GM03348 (cell line): Measurements from ENCODE around the gene ATP11C.
"Not testable (repeated sequence)": the region's sequence is repeated elsewhere in the genome, so short reads cannot be mapped to it uniquely, and the experiment has no call there.

Experiments
- DNase-seq: peaks from one replicate; pipeline ENCODE4 v3.0.0; 2012; ENCODE audit warnings: low spot score

Gene ATP11C

GRCh38 chrX:139924069-139924695 lies 8.7 kb downstream of the ATP11C start:
- no peak for DNase-seq

- not testable (repeated sequence) for DNase-seq
Measured at GRCh38 chrX:139921142-139921541, 11.7 kb downstream of the ATP11C start.

GRCh38 chrX:139920316-139920715 lies 12.5 kb downstream of the ATP11C start:
- DNase-seq = no peak

GRCh38 chrX:139914421-139914820 lies 18.4 kb downstream of the ATP11C start:
- DNase-seq = no peak

GRCh38 chrX:139909712-139910111 lies 23.1 kb downstream of the ATP11C start:
- DNase-seq = no peak

GRCh38 chrX:139907078-139907477 lies 25.8 kb downstream of the ATP11C start:
- DNase-seq = no peak

GRCh38 chrX:139905743-139906142 lies 27.1 kb downstream of the ATP11C start:
- DNase-seq = no peak

- no peak for DNase-seq
Measured at GRCh38 chrX:139905051-139905450, 27.8 kb downstream of the ATP11C start.

GRCh38 chrX:139903210-139903609 lies 29.6 kb downstream of the ATP11C start:
- no peak for DNase-seq

GRCh38 chrX:139902559-139902958 lies 30.3 kb downstream of the ATP11C start:
- no peak for DNase-seq

- DNase-seq = no peak
Measured at GRCh38 chrX:139898334-139898733, 34.5 kb downstream of the ATP11C start.

- no peak for DNase-seq
Measured at GRCh38 chrX:139892512-139892911, 40.3 kb downstream of the ATP11C start.

- DNase-seq = peak; percentile 35
Measured at GRCh38 chrX:139890991-139891700, 41.7 kb downstream of the ATP11C start.

GRCh38 chrX:139889760-139890159 lies 43.1 kb downstream of the ATP11C start:
- peak; percentile 30 for DNase-seq

- no peak for DNase-seq
Measured at GRCh38 chrX:139883984-139884383, 48.9 kb downstream of the ATP11C start.

- DNase-seq = peak; percentile 18
Measured at GRCh38 chrX:139882299-139882698, 50.6 kb downstream of the ATP11C start.

- DNase-seq = peak; percentile 30
Measured at GRCh38 chrX:139881572-139881971, 51.3 kb downstream of the ATP11C start.

GRCh38 chrX:139881130-139881529 lies 51.7 kb downstream of the ATP11C start:
- DNase-seq = peak; percentile 20

GRCh38 chrX:139877710-139878414 lies 55.0 kb downstream of the ATP11C start:
- no peak for DNase-seq

- DNase-seq = no peak
Measured at GRCh38 chrX:139875841-139876240, 57.0 kb downstream of the ATP11C start.

- DNase-seq = no peak
Measured at GRCh38 chrX:139869796-139870195, 63.1 kb downstream of the ATP11C start.

GRCh38 chrX:139864640-139865039 lies 68.2 kb downstream of the ATP11C start:
- no peak for DNase-seq

GRCh38 chrX:139862208-139862607 lies 70.6 kb downstream of the ATP11C start:
- no peak for DNase-seq
